HG03575 (cell line): ENCODE measurements around the gene PRKCA.
"Not testable (repeated sequence)": the region's sequence is repeated elsewhere in the genome, so short reads cannot be mapped to it uniquely, and the experiment has no call there.

ENCODE experiments used
- ATAC-seq: cut with Tn5 transposase; IDR thresholded peaks from one replicate; pipeline ENCODE4 v1.9.1; 2021; ENCODE audit not compliant: unreplicated experiment, insufficient number of reproducible peaks, low FRiP score; ENCODE audit errors: extremely low read depth

PRKCA gene

DNA sequence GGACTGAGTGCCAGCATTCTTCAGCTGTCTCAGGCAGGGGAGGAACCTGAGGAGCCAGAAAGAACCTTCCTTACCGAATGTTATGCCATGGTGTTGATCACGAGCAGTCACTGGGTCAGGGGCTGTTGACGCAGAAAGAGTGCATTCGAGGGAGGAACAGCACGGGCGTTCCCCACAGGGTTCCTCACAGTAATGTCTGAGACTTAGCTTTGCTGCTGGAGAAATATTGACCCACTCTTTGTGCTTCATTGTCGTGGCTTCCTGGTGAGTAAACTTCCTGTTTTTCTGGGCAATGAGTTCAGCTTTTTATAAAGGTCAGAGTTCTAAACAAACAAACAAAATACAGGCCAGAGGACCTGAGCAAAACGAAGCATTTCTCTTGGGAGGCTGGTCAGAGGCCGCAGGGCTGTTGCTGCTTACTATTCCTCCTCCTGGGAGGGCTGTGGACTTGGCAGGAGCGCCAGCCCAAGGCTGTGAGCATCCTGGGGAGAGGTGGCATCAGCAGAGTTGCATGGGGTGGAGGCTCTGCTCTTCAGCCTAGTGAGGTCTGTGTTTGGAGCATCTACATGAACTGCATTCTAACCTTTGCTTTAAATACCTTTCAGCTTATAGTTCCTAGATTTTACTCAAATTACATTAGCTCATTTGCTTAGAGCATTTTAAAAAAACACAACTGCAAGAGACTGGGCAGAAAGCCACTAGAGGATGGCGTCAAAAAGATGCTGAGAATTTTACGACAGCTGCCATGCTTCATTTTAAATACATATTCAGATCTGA lies 389.4 kb downstream of the PRKCA start:
- ATAC-seq, result no peak

DNA sequence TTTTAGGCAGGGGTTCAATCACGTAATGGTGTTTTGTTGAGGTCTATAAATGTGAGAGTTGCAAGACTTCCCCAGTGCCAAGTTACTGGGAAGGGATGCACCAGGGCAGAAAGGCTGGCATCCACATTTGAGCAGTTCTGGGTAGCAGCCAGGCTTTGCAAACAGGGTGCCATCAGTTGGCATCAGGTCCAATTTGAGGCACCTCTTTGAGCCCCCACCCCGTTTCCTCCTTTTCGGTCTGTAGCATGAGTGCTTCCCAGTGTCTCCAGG lies 389.9 kb downstream of the PRKCA start:
- ATAC-seq, result no peak

- ATAC-seq, result no peak
Observed at GRCh38 chr17:66695098-66695497, 392.7 kb downstream of the PRKCA start.

GRCh38 chr17:66698270-66698669 lies 395.9 kb downstream of the PRKCA start:
- ATAC-seq, result no peak

DNA sequence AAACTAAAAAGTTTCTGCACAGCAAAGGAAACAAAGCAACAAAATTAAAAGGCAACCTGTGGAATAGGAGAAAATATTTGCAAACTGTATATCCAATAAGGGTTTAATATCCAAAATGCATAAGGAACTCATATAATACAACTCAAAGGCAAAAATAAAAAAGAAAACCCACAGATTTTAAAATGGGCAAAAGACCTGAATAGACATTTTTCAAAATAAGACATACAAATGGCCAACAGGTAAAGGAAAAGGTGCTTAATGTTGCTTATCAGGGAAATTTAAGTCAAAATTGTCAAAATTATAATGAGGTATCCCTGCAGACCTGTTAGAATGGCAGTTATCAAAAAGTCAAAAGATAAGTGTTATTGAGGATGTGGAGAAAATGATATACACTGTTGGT lies 399.0 kb downstream of the PRKCA start:
- ATAC-seq, result no peak

- no peak for ATAC-seq
Observed at GRCh38 chr17:66702106-66702936, 399.9 kb downstream of the PRKCA start.

DNA sequence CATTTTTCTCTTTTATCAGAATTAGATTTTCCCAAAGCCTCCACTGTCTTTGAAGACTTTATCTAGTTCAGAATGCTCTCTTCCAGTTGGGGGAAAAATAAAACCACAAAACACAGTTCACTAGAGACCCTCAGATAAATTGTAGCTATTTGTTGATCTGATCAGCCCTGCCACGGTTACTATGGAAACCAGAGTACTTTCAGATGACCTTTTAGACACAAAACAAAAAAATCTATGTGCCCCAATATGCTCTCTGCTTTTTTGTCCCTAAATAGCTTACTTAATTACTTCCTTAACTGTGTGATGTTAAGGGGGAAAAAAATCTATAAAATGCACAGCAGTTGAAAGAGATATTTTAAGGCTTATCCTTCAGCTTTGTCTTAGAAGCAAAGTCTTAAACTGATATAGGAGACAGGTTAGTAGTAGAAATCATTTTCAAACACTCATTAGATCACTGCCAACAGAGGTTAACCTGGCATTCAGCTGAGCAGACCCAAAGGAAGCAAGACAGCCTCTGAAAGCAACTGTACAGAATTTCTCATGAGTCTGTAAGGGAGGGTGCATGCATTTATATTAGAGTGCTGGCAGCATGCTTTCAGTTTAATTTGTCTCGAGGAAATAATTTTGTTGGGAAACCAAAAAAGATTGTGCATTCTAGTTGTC lies 402.6 kb downstream of the PRKCA start:
- no peak for ATAC-seq

GRCh38 chr17:66706851-66707450 lies 404.5 kb downstream of the PRKCA start:
- ATAC-seq, result no peak

DNA sequence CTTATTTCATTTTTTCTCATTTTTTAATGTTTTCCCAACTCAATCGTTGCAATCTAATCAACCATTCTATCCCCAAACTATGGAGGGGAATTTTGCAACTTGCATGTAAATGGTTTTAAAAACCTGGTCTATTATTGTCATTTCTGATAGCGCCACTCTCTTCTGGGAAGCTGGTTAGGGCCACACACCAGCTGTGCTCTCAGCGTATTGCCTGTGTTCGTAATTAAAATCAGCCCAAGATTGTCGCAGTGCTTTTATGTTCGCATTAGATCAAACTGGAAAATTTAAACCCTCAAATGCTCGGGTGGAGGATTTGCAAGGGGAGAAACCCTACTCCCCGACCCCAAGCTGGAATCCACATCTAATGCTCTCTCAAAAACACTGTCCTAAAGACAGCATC lies 409.0 kb downstream of the PRKCA start:
- no peak for ATAC-seq

- no peak for ATAC-seq
Observed at GRCh38 chr17:66711881-66712321, 409.5 kb downstream of the PRKCA start.

DNA sequence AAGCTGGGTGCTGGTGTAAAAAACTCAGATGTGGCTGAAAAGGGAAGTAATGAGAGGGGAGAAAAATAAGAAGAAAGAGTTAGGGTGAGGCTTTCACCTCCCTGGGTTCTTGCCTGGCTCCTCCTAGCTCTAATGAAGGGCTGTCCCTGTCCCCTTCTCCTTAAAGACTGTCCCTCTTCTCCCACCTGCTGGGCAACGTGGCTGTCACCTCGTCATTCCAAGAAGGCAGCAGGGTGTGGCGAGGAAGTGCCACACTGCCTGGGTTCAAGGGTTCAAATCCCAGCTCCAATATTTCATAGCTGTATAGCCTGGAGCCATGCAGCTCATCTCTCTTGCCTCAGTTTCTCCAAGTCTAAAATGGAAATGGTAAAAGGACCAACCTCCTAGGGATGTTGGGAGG lies 410.0 kb downstream of the PRKCA start:
- ATAC-seq, result no peak

DNA sequence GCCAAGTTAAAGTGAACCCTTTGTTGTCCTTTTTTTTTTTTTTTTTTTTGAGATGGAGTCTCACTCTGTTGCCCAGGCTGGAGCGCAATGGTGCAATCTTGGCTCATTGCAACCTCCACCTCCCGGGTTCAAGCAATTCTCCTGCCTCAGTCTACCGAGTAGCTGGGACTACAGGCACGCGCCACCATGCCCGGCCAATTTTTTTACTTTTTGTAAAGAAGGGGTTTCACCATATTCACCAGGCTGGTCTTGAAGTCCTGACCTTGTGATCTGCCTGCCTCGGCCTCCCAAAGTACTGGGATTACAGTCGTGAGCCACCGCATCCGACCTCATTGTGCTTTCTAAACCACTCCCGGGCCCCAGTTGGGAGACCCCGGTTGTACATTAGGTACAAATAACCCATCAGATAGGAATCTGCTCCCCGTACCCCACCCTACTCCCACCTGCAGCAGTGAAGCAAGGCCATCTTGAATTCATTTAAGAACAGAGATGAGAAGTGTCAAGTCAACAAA lies 410.7 kb downstream of the PRKCA start:
- not testable (repeated sequence) for ATAC-seq

- no peak for ATAC-seq
Observed at GRCh38 chr17:66713533-66714042, 411.2 kb downstream of the PRKCA start.

DNA sequence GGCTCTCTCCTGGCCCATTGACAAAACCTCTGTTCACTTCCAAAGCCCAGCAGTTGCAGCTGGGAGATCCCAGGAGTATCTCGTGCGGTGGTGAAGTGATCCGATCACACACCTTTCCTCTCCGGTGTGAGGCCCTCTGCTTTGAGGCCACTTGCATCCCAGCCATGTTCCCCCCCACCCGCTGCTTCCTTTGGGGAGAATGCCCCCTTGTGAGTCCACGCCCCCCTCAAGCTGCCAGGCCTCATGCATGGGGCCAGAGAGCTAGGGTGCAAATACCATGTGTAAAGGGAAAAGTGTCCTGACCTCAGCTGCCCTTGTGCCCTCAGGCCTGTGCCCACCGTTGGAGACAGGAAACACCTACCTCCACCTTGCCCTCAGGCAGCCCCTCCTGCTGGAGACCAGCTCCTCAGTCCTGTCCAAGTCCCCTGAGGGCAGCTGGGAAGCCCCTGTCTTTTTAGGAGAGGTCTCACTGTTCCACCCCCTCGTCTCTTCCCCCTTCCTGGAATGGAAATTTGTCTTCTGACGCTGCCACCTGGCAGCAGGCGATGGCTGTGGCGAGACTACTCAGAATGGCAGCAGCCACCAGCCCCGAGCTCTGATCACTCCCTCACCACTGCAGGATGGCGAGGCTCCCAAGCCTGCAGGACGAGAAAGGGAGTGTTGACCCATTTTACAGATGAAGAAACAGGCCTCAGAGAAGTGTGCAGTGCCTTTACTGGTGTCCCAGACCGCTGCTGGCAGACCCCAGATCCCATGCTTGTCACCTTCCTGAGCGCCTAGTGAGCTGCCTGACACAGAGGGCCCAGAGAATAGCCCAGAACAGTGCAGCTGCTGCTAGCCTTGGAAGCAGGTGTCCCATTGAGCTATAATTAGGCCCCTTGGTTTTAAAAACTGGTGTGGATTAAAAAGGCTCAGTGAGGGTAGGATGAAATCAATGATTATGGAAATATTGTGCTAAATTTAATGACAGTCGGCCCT lies 411.9 kb downstream of the PRKCA start:
- ATAC-seq, result no peak

- ATAC-seq, result no peak
Observed at GRCh38 chr17:66715076-66715675, 412.8 kb downstream of the PRKCA start.

DNA sequence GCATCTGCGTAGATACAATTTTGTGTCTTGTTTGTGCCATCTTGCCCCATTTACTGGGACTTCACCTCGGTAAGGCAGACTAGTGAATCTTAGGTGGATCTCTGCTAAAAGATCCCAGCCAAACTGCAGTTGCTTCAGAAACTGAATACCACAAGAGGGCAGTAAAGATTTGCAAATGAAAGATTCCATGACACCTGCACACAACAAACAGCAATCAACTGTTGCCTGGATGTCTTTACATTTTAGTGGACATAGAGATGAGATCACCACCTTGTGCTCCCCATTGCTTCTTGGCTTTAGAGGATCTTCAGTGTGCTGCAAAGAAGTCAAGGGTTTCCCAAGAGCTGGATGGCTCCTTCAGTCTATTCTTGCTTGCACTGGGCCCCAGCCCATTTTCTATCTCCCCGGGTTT lies 413.3 kb downstream of the PRKCA start:
- no peak for ATAC-seq

GRCh38 chr17:66716236-66717026 lies 414.0 kb downstream of the PRKCA start:
- ATAC-seq, result no peak
